Stomach smooth muscle (tissue), 2 donors: ENCODE measurements around the gene ANP32B.
"Not testable (repeated sequence)": the region's sequence is repeated elsewhere in the genome, so short reads cannot be mapped to it uniquely, and the experiment has no call there.

Source experiments
- H3K27ac ChIP-seq: one replicate; pipeline ENCODE4 v1.7.0; 2013; ENCODE audit warnings: mild to moderate bottlenecking, low read length, inconsistent platforms
- H3K27me3 ChIP-seq, 2 donors: one replicate each; pipeline ENCODE4 v1.7.0; 2013; ENCODE audit warnings: low read length in 2 of 2; ENCODE audit not compliant: insufficient read depth in 2 of 2, control insufficient read depth in 1 of 2
- H3K36me3 ChIP-seq, 2 donors: one replicate each; pipeline ENCODE4 v1.7.0; 2013; ENCODE audit warnings: low read length in 2 of 2; ENCODE audit not compliant: control insufficient read depth in 2 of 2, insufficient read depth in 2 of 2
- H3K4me1 ChIP-seq: one replicate; pipeline ENCODE4 v1.7.0; 2013; ENCODE audit warnings: low read length; ENCODE audit not compliant: control insufficient read depth, insufficient read depth
- H3K4me3 ChIP-seq, 2 donors: one replicate each; pipeline ENCODE4 v1.7.0; 2013; ENCODE audit warnings: low read length in 2 of 2
- H3K9ac ChIP-seq, 2 donors: one replicate each; pipeline ENCODE4 v1.7.0; 2013; ENCODE audit warnings: low read length in 2 of 2, mild to moderate bottlenecking in 1 of 2
- H3K9me3 ChIP-seq, 2 donors: one replicate each; pipeline ENCODE4 v1.7.0; 2013; ENCODE audit warnings: low read length in 2 of 2; ENCODE audit not compliant: control insufficient read depth in 2 of 2
- donor health status: healthy.
- donor health status: Pancreatic carcinoma.

The ANP32B gene

DNA sequence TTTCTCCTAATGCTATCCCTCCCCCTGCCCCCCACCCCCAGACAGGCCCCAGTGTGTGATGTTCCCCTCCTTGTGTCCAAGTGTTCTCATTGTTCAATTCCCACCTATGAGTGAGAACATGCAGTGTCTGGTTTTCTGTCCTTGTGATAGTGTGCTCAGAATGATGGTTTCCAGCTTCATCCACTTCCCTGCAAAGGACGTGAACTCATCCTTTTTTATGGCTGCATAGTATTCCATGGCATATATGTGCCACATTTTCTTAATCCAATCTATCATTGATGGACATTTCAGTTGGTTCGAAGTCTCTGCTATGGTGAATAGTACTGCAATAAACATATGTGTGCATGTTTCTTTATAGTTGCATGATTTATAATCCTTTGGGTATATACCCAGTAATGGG lies 37.7 kb upstream of the ANP32B start:
- not testable (repeated sequence) for H3K27ac ChIP-seq, H3K9ac ChIP-seq, H3K9me3 ChIP-seq, H3K27me3 ChIP-seq, H3K36me3 ChIP-seq, H3K4me1 ChIP-seq, H3K4me3 ChIP-seq

- H3K4me1 ChIP-seq, H3K27ac ChIP-seq, H3K27me3 ChIP-seq, H3K4me3 ChIP-seq, H3K9ac ChIP-seq, H3K36me3 ChIP-seq, H3K9me3 ChIP-seq: not testable (repeated sequence)
Measured at GRCh38 chr9:97947094-97947493, 36.0 kb upstream of the ANP32B start.

DNA sequence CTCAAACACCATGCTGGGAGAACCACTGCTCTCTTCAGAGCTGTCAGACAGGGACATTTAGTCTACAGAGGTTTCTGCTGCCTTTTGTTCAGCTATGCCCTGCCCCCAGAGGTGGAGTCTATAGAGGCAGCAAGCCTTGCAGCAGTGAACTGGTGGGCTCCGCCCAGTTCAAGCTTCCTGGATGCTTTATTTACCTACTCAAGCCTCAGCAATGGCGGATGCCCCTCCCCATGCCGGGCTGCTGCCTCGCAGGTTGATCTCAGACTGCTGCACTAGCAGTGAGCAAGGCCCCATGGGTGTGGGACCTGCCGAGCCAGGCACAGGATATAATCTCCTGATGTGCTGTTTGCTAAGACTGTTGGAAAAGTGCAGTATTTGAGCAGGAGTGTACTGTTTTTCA lies 32.3 kb upstream of the ANP32B start:
- not testable (repeated sequence) for H3K9me3 ChIP-seq, H3K4me1 ChIP-seq, H3K27me3 ChIP-seq, H3K27ac ChIP-seq, H3K9ac ChIP-seq, H3K36me3 ChIP-seq, H3K4me3 ChIP-seq

GRCh38 chr9:97954550-97954989 lies 28.6 kb upstream of the ANP32B start:
- Histone ChIP-seq H3K4me1 (no peaks in the 10 kb centered on the region), H3K27me3 (no peaks in the 10 kb centered on the region), H3K4me3 (no peak overlapping the region), H3K9ac (no peak overlapping the region), H3K9me3 (no peaks in the 10 kb centered on the region), H3K27ac (no peak overlapping the region), H3K36me3 (no peaks in the 10 kb centered on the region)

- H3K27ac ChIP-seq = no peak overlapping the region
- no peak overlapping the region for H3K9ac ChIP-seq
- no peaks in the 10 kb centered on the region for H3K4me1 ChIP-seq
- no peaks in the 10 kb centered on the region for H3K36me3 ChIP-seq
- no peaks in the 10 kb centered on the region for H3K27me3 ChIP-seq
- H3K9me3 ChIP-seq = no peaks in the 10 kb centered on the region
- no peak overlapping the region for H3K4me3 ChIP-seq
Measured at GRCh38 chr9:97956331-97956730, 26.8 kb upstream of the ANP32B start.

DNA sequence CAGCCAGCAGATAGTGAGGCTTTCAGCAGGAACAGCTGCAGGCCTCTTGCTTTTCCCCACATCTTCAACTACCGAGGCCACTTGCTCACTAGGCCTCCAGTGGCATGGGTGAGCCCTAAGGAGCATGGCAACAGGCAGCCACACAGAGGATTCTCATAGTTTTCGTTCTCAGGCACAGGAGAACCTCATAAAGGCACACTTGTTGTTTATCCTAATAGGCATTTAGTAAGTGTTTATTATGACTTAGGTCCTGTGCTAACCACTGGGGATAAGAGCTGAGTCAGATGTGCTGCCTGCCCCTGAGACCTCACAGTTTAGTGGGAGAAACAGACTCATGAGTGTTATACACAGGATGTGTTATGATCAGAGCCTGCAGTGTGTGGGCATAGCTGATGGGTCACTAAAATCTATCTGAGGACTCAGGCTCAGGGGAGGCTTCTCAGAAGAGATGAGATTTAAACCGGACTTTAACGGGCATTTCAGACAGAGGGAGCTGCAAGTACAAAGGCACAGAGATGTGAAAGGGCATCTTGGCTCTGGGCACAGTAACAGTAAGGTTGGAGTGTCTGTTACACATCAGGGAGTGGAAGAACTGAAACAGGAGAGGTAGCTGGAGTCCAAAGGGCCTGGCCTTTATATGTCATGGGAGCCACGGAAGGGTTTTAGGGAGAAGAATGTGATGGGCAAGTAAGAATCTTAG lies 24.2 kb upstream of the ANP32B start:
- no peak overlapping the region for H3K4me3 ChIP-seq
- H3K4me1 ChIP-seq = no peaks in the 10 kb centered on the region
- H3K27ac ChIP-seq = no peak overlapping the region
- no peaks in the 10 kb centered on the region for H3K27me3 ChIP-seq
- no peak overlapping the region for H3K9ac ChIP-seq
- H3K36me3 ChIP-seq = no peaks in the 10 kb centered on the region
- no peaks in the 10 kb centered on the region for H3K9me3 ChIP-seq

DNA sequence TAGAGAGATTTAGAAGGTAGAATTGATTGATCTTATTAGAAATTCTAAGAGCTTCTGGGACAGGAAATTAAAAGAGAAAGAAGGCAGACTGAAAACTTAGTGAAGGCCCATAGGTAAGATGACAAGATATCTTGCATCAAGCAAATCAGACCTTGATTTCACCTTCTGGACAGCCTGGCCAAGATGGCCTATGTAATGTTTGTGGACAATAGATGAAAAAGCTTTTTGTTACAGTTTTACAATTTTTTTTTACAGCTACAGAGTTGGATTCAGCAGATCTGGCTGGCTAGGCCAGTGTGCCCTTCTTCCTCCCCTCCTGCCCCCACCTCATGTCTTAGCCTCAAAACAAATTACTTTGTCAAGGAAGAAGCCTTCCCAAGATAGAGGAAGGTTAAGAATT lies 23.6 kb upstream of the ANP32B start:
- H3K27me3 ChIP-seq = no peaks in the 10 kb centered on the region
- H3K36me3 ChIP-seq = no peaks in the 10 kb centered on the region
- H3K27ac ChIP-seq = no peak overlapping the region
- no peaks in the 10 kb centered on the region for H3K4me1 ChIP-seq
- H3K4me3 ChIP-seq = no peak overlapping the region
- H3K9ac ChIP-seq = no peak overlapping the region
- no peaks in the 10 kb centered on the region for H3K9me3 ChIP-seq

DNA sequence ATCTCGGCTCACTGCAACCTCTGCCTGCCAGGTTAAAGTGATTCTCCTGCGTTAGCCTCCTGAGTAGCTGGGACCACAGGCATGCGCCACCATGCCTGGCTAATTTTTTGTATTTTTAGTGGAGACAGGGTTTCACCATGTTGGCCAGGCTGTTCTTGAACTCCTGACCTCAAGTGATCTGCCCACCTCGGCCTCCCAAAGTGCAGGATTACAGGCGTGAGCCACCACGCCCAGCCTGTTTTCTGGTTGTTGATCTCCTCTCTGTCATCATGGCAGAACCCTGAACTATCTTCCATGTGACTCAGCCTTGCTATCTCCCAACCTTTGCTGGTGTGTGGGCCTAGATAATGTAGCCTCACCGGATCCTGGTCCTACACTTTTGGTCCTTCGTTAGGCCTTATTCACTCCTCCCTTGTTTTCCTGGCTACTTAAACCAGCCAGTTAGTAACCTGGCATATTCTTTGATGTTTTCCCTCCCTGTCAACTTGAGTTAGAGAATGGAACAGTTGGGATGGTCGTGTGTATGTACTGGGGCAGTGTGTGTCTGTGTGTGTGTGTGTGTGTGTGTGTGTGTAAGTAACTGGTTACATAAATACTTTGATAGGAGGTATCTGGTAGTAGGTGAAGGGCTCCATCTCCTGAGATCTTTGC lies 22.3 kb upstream of the ANP32B start:
- not testable (repeated sequence) for H3K9ac ChIP-seq, H3K36me3 ChIP-seq, H3K27ac ChIP-seq

DNA sequence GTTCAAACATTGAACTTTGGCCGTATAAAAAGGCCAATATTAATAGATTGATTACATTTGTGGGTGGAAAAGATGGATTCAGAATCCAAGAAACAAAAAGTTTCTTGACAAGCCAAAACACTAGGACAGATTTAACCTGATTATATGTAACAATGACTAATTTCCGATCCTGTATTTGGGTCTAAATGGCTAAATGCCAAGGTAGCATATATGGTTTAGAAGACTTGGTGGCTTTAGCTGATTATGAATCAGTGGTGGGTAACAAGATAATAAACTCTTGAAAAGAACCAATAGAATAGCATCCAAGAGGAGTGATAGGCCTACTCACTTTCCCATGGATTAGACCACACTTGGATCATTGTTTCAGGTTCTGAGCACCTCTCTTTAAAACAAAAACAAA lies 21.8 kb upstream of the ANP32B start:
- H3K36me3 ChIP-seq = no peaks in the 10 kb centered on the region
- H3K9ac ChIP-seq = no peak overlapping the region
- no peaks in the 10 kb centered on the region for H3K27me3 ChIP-seq
- no peaks in the 10 kb centered on the region for H3K9me3 ChIP-seq
- H3K4me3 ChIP-seq = no peak overlapping the region
- no peak overlapping the region for H3K27ac ChIP-seq
- H3K4me1 ChIP-seq = no peaks in the 10 kb centered on the region

More for the DNA sequence above, 22.3 kb upstream of the ANP32B start:
- not testable (repeated sequence) for H3K9me3 ChIP-seq, H3K4me1 ChIP-seq, H3K4me3 ChIP-seq, H3K27me3 ChIP-seq

GRCh38 chr9:97962136-97962535 lies 21.0 kb upstream of the ANP32B start:
- H3K4me1 ChIP-seq = no peaks in the 10 kb centered on the region
- H3K36me3 ChIP-seq = no peaks in the 10 kb centered on the region
- peaks cover 0 to 3% of the 10 kb centered on the region in 2 donors for H3K27me3 ChIP-seq
- no peak overlapping the region for H3K9ac ChIP-seq
- no peak overlapping the region for H3K4me3 ChIP-seq
- no peaks in the 10 kb centered on the region for H3K9me3 ChIP-seq
- no peak overlapping the region for H3K27ac ChIP-seq

- Histone ChIP-seq H3K4me1 (no peaks in the 10 kb centered on the region), H3K27ac (no peak overlapping the region), H3K4me3 (no peak overlapping the region), H3K27me3 (peaks cover 0 to 3% of the 10 kb centered on the region in 2 donors), H3K9ac (no peak overlapping the region), H3K9me3 (no peaks in the 10 kb centered on the region), H3K36me3 (no peaks in the 10 kb centered on the region)
Measured at GRCh38 chr9:97962575-97962974, 20.6 kb upstream of the ANP32B start.
